Activated CD8-positive, alpha-beta memory T cell treated with anti-CD3 and anti-CD28 coated beads for 36 hours (primary cell): ENCODE data around the gene DVL1. TPM values are rescaled to one million over a fixed set of nuclear protein-coding genes. Genes with fewer than 3 reads are reported as not detected.
"Not testable (repeated sequence)": the region's sequence is repeated elsewhere in the genome, so short reads cannot be mapped to it uniquely, and the experiment has no call there.

Experiments used
- CTCF ChIA-PET: fragments of 350-600 bp; sonication (Branson Sonifier 250); formaldehyde crosslinking; loops from one replicate; lab custom pipeline; 2021; ENCODE audit warnings: antibody characterized with exemption; lab: Charles Lee
- POLR2A ChIA-PET: fragments of 350-600 bp; sonication (Branson Sonifier 250); formaldehyde crosslinking; loops from one replicate; lab custom pipeline; 2021; ENCODE audit warnings: antibody characterized with exemption; lab: Charles Lee
- total RNA-seq, 2 experiments: library from RNA; stranded (reverse); gene quantifications; one replicate each; pipeline ENCODE4 v1.2.3, GENCODE V29; 2021

The DVL1 gene
- total RNA-seq, 2 experiments from 2014 or later = 43.8 to 45.2 TPM

DNA sequence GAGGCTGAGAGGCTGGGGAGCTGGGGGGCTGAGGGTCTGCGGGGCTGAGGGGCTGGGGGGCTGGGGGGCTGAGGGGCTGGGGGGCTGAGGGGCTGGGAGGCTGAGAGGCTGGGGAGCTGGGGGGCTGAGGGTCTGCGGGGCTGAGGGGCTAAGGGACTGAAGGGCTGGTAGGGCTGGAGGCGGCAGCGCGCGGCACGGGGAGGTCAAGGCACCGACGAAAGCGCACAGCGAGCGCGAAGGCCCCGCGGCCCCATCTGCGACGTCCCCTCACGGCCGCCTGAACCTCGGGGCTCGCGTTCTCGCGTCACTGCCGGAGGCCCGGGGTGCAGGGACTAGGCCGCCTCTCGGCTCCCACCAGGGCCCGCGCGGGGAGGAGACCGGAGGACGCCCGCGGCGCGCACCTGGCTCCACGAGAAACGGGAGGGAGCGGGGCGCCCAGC lies 25.1 kb downstream of the DVL1 start:
- ChIA-PET POLR2A (interaction anchor here (0.6 kb wide), 1 partner anchor 355 kb away, joined by 3 read pairs; no protein-coding TSS in a partner anchor), CTCF (no interaction called here)

GRCh38 chr1:1322952-1323351 lies 26.3 kb downstream of the DVL1 start:
- POLR2A ChIA-PET = no interaction called here
- CTCF ChIA-PET = no interaction called here

DNA sequence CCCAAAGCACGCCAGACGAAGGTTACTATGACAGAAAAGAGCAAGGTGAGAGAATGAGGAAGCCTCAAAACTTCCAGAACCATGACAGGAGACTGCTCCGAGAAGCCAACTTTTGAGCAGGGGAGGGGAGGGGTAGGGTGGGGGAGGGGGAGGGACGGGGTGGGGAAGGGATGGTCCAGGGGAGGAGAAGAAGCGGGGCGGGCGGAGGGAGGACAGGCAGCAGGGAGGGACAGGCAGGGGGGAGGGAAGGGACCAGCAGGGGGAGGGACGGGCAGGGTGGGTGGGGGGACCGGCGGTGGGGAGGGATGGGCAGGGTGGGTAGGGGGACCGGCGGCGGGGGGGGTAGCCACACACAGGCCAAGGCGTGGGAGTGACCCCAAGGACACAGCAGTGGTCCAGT lies 26.8 kb downstream of the DVL1 start:
- CTCF ChIA-PET = no interaction called here

DNA sequence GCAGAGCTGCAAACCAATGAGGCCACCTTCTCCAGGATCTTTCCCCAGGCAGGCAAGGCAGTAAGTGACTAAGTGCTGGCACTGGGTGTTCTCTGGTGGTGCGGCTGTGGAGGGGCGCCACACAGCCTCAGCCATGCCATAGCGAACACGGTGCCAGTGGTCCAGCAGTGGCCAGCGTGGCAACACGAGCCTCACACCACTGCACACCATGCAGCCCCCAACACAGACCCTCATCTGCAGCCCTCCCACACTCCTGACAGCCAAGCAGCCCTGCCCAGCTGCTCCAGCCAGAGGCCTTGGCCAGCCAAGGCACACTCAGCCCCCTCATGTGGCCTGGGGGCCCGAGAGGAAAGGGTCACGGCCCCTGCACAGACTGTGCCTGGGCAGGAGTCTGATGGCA lies 27.7 kb downstream of the DVL1 start:
- ChIA-PET POLR2A (no interaction called here), CTCF (interaction anchor here (0.6 to 1.3 kb wide), 2 partner anchors 10 to 52 kb away, joined by 3 to 4 read pairs; no protein-coding TSS in a partner anchor)

More for the DNA sequence above, 26.8 kb downstream of the DVL1 start:
- POLR2A ChIA-PET = no interaction called here

DNA sequence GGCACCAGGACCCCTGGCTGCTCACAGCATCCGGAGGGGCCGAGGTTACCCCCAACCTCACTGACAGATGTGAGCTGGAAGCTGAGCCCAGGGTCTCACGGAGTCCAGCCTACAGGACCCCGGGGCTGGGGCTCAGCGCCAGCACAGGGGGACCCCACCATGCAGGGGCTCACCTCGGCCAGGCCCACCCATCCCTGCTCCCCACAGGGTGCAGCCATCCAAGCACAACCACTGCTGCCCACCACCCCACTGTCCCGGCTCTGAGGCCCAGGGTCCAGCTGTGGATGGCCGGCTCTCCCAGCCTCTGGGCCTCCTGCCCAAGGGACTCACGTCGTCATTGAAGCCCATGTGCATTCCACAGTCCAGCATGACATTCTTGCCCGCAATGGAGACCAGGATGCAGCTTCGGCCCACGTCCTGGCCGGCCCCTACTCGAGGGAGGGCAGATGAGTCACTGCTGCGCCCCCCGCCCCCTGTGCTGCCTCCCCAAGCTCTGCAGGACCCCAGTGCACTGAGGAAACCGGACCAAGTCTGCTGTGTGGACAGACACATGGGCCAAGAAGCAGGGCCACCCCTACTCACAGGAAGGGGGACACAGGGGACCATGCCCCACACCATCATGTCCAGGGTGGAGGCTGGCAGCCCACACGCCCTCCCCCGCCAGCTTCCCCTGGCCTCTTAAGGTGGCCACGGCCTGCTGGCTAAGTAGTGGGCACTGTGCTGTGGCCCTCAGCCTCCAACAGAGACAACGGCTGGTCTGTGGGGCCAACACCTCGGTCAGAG lies 28.4 kb downstream of the DVL1 start:
- POLR2A ChIA-PET = no interaction called here
- CTCF ChIA-PET = interaction anchor here (1.3 kb wide), 1 partner anchor 53 kb away, joined by 4 read pairs; no protein-coding TSS in a partner anchor

DNA sequence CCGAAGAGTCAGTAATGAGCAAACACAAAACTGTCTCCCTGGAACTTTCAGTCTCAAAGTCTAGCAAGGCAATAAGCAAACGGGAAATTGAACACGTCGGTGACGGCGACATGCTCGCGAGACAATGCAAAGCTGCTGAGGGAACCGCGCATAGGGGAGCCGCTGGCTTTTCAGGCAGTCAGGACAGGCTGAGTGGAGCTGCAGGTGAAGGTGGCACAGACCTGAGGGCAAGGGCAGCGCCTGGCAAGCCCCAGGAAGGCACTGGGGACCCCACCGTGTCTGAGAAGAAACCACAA lies 29.6 kb downstream of the DVL1 start:
- ChIA-PET CTCF (no interaction called here), POLR2A (interaction anchor here (0.6 kb wide), 1 partner anchor 14 kb away, joined by 3 read pairs; no protein-coding TSS in a partner anchor)

- POLR2A ChIA-PET = interaction anchor here (0.6 kb wide), 1 partner anchor 13 kb away, joined by 3 read pairs; no protein-coding TSS in a partner anchor
- CTCF ChIA-PET = no interaction called here
Observed at GRCh38 chr1:1318777-1319645, 30.2 kb downstream of the DVL1 start.

GRCh38 chr1:1318131-1318652 lies 31.0 kb downstream of the DVL1 start:
- CTCF ChIA-PET = no interaction called here
- POLR2A ChIA-PET = no interaction called here

DNA sequence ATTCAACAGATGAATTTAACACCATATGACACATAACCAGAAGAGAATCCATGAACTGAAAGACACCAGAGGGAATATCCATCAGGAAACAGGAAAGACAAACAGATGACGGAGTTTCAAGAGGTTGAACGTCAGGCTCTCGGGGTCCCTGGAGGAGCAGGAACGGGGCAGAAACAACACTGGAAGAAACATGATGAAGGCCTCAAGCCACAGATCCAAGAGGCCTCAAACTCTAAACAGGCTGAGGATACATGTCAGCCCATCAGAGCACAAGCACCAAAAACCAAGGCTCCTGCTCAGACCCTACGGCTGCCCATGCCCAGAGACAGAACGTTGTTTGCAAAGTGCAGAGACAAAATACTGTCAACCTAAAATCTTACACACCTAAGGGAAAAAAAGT lies 31.8 kb downstream of the DVL1 start:
- POLR2A ChIA-PET = interaction anchor here (0.6 kb wide), 1 partner anchor 182 kb away, joined by 4 read pairs; no protein-coding TSS in a partner anchor
- CTCF ChIA-PET = no interaction called here

DNA sequence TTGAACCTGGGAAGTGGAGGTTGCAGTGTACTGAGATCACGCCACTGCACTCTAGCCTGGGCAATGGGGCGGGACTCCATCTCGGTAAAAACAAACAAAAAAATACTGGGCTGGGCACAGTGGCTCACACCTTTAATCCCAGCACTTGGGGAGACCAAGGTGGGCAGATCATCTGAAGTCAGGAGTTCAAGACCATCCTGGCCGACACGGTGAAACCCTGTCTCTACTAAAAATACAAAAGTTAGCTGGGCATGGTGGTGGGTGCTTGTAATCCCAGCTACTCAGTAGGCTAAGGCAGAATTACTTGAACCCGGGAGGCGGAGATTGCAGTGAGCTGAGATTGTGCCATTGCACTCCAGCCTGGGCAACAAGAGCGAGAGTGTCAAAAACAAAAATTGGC lies 33.0 kb downstream of the DVL1 start:
- POLR2A ChIA-PET, CTCF ChIA-PET: not testable (repeated sequence)

- POLR2A ChIA-PET = no interaction called here
- CTCF ChIA-PET = interaction anchor here (1.0 kb wide), 1 partner anchor 193 kb away, joined by 3 read pairs; no protein-coding TSS in a partner anchor
Observed at GRCh38 chr1:1315435-1315954, 33.7 kb downstream of the DVL1 start.

- ChIA-PET POLR2A (no interaction called here), CTCF (interaction anchor here (1.0 kb wide), 1 partner anchor 193 kb away, joined by 3 read pairs; no protein-coding TSS in a partner anchor)
Observed at GRCh38 chr1:1314678-1315335, 34.4 kb downstream of the DVL1 start.

DNA sequence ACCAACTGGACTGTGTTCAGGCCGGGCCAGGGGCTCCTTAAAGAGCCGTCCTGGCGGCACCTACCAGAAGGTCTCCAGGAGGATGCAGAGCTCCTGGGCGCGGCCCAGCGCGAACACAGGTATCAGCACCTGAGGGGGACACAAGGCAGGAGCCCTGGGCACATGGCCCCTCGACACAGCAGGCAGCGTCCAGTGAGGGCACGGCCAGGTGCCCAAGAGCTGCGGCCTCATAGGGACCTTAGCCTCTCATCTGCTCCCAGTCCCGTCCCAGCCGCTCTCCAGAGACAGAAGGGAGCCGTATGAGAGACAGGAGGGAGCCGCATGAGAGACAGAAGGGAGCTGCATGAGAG lies 35.0 kb downstream of the DVL1 start:
- ChIA-PET POLR2A (no interaction called here), CTCF (no interaction called here)

DNA sequence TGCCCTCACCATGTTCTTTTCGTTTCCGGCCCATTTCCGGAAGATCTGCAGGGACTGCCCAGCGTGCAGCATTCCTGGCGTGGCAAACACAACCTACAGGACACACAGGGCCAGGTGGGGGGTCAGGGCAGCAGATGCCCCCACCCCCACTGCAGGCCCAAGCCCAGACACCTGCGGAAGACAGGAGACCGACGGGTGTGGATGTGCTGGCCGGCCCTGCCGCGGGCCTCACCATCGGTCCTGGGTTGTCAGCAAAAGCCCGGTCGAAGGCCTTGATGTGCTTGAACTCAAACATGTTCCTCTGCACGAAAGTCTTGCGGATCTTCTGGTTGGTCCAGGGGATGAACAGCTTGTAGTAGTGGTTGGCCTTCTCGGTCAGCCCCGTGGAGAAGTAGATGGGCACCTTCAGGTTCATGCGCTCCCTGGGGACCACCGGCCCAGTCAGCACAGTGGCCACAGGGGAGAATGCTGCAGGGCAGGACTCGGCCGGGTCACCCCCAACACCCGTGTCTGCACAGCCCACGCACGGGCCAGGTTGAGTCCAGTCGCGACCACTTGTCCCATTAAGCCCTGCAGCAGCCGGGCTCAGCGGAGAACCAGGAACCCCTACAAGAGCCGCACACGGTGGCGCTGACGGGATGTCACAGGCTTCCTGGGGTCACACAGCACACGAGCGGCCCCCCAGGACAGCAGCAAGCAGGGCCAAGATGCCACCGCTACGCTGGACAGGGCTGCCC lies 35.5 kb downstream of the DVL1 start:
- ChIA-PET CTCF (no interaction called here), POLR2A (no interaction called here)

GRCh38 chr1:1312450-1313314 lies 36.5 kb downstream of the DVL1 start:
- POLR2A ChIA-PET = no interaction called here
- CTCF ChIA-PET = interaction anchor here (0.8 kb wide), 1 partner anchor 279 kb away, joined by 3 read pairs; no protein-coding TSS in a partner anchor

DNA sequence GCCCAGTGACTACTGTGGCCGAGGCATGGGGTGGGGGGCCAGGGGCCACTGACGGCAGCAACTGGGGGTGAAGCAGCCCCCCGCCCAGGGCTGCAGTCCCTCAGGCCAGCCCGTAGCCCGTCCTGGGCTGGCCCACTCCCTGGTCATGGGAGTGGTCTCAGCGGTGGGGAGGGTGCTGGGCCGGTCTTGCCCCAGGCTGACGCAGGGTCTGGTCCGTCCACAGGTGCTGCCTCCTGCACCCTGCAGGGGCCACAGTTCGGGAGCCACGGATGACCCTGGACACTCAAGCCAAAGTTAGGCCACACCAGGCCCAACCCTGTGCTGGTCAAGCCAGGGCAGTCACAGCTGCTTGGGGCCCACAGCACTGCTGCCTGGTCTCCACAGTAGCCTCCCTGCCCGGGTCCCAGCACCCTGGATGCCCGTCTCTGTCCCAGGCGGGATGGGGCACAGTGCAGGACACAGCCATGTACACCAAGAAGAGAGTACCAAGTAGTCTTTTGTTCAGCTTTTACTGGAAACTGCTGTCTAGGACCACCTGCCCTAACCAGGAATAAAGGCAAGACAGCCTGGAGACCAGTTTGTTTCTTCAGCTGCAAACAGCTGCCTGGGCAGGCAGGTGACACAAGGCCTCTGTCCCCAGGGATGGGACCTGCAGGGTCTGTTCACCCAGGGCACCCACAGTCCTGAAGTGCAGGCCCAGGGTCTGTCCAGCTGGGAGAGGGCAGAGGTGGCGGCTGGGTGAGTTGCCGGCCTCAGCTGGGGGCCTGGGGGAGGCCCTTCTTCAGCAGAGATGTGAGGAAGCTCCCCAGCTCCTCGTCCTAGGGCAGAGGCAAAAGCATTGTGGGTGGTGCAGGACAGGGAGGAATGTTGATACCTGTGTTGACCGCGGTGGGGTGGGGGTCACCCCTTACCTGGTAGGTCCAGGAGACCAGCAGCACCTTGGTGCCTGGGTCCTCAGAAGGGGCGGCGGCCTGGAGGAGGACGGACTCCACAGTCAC lies 37.8 kb downstream of the DVL1 start:
- ChIA-PET POLR2A (no interaction called here), CTCF (interaction anchor here (0.6 to 2.3 kb wide), 3 partner anchors 8 to 60 kb away, joined by 3 to 6 read pairs (median 4); no protein-coding TSS in a partner anchor)
